GM12801 (cell line): Measurements from ENCODE around the gene TOMM40L.

Experiments
- CTCF ChIP-seq: IDR thresholded peaks from one replicate; pipeline ENCODE4 v1.5.1; 2011; ENCODE audit warnings: control low read depth; ENCODE audit not compliant: insufficient read length; ENCODE audit errors: extremely low read depth

Gene TOMM40L

DNA sequence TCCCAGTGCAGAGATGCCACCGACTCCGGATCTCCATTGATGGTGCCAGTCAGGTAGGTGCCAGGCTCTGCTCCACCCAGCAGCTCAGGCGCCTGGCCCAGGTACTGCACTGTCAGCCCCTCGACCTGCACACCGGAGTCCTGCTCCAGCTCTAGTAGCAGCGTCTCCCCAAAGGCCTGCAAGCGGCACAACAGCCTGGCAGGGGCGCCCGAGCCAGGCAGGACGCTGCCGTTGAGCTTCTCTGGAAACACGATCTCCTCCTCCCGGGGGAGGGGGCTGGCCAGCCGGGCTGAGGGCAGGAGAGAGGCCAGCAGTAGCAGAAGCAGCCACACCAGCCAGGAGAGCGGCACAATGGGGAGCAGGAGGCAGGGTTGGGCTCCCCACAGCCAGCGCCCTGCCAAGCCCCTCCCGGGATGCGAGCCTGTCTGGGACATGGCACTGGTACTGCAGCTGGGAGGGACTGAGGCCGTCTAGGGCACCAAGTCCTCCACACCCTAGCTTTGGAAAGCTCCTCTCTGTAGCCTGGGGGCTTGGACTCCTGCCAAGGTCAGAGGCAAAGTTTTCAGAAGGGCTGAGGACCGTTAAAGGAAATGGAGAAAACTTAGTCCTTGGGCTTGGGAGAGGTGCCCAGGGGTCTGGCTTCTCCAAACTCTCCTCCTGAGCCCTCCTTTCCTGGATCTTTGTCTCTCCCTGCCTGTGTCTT, 27.5 kb upstream of the TOMM40L start:
- no peak for TF ChIP-seq CTCF

GRCh38 chr1:161198897-161199431, 26.9 kb upstream of the TOMM40L start, which contains the start of gene ADAMTS4:
Gene ADAMTS4 (minus strand): TSS chr1:161199054. CDS start chr1:161198627, 427 bp downstream.
- no peak for TF ChIP-seq CTCF

DNA sequence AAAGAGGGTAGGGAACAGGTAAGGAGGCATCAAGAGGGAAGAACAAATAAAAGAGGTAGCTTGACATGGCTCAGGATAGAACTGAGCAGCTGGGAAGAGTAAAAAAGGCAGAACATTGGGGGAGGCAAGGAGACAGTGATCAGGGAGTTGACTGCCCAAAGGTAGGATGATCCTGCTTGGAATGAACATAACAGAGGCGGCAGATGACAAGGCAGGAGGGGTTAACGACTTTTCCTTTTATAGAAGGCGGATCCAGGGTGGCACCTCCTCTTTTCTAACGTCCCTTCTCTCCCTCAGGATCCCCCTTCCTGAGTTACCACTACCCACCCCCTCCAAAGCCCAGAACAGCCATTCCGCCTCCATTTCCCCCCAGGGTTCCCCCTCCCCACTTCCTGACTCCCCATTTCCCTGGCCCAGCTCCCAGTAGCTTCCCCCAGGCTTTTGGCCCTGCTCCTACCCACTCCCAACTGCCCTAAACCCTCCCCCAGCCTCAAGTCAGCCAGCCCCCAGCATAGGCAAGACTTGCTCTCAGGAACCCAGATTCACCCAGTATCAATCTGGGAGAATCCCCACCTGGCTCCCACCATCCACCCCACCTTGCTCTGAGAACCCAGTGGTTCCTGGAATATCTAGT, 26.2 kb upstream of the TOMM40L start:
- no peak for TF ChIP-seq CTCF

DNA sequence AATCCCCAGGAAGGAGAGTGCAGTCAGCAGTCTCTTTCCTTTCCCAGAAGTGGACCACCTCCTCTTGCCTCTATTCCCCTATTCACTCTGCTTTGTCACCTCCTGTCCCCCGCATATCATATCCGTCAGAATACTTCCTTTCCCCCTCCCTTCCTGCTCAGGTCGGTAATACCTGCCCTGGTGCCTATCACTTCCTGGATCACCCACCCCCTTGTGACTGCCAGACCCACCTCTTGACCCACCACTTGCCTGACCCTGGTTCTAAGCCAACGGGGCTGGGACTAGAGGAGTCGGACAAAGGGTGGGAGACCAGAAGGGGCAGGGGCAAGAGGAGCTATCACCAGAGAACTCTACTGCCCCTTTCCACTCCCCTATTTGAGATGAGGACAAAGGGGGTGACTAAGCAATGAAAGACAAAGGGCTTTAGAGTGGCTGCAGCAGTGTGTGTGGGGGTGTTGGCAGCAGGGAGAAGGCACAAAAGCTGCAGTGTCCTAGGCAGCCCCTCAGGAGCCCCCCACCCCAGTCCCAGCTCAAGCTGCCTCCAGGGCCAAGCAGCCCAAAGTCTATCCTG, 25.4 kb upstream of the TOMM40L start:
- TF ChIP-seq CTCF = no peak

GRCh38 chr1:161200992-161201835, 24.6 kb upstream of the TOMM40L start:
- no peak for TF ChIP-seq CTCF

DNA sequence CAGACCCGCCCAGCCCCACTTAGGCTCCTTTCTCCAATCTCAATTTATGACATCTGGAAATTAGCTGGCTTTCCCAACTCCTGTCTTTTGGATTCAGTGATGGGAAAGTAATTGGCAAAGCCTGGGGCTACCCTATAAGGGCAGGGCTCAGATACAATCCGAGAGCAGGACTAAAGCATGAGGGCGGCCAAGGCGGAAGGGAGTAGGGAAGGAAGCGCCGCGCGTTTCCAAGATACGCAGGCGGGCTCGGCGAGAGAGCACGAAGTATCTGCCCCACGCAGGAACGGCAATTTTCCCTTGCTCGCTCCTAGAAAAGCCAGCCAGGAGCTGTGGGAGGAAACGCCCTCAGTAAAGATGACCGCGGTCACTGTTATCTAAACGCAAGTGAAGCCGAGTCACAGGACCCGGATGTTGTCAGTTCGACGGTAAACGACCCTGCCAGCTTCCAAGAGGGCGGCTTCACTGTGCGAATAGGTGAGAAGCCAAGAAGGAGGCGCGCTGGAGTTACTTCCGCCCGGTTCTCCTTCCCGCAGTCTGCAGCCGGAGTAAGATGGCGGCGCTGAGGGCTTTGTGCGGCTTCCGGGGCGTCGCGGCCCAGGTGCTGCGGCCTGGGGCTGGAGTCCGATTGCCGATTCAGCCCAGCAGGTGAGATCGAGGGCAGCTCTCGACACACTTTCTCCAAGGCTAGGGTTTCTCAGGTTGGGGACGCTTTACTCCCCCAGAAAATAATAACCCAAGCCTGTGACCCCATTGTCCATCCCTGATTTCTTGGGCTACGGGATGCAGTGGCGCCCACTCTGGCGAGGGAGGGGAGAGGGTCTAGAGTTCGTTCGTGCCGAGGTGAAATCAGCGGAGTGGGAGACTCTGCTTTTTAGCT, 23.8 kb upstream of the TOMM40L start, which contains the start of gene NDUFS2:
TSS of gene NDUFS2 (plus strand) at position 532 of the 877 bp plus-strand sequence. CDS start at position 551, 19 bp downstream.
- TF ChIP-seq CTCF = no peak
